Transverse colon (tissue), 4 donors: ENCODE results near the gene CHCHD3. TPM values are rescaled to one million over a fixed set of nuclear protein-coding genes. Genes with fewer than 3 reads are reported as not detected.

ENCODE experiments used
- DNase-seq: peaks from one replicate; pipeline ENCODE4 v3.0.0-alpha.2; 2019
- H3K27ac ChIP-seq, 4 donors: fragments of 200-600 bp; sonication (generic); 2 replicates each; pipeline ENCODE4 v1.5.1; 2016 to 2018; ENCODE audit warnings: inconsistent platforms in 4 of 4
- H3K27me3 ChIP-seq: fragments of 200-600 bp; sonication (generic); 2 replicates; pipeline ENCODE4 v1.5.1; 2017; ENCODE audit warnings: inconsistent platforms
- H3K36me3 ChIP-seq, 4 donors: fragments of 200-600 bp; sonication (generic); 2 replicates each; pipeline ENCODE4 v1.5.1; 2017 to 2019; ENCODE audit warnings: inconsistent platforms in 4 of 4
- H3K4me1 ChIP-seq, 4 donors: fragments of 200-600 bp; sonication (generic); 2 replicates each; pipeline ENCODE4 v1.5.1; 2017 to 2020; ENCODE audit warnings: inconsistent platforms in 4 of 4
- H3K4me3 ChIP-seq, 4 donors: fragments of 200-600 bp; sonication (generic); 1 replicate in 1 of 4; 2 replicates in 3 of 4; pipeline versions ENCODE4 v1.5.1 to v1.6.1; 2017 to 2019; ENCODE audit warnings: inconsistent platforms in 4 of 4
- H3K9me3 ChIP-seq, 2 donors: fragments of 200-600 bp; sonication (generic); 2 replicates each; pipeline ENCODE4 v1.5.1; 2017 to 2019; ENCODE audit warnings: inconsistent platforms in 2 of 2
- EP300 ChIP-seq: sonication (generic); formaldehyde crosslinking; IDR thresholded peaks from one replicate; pipeline ENCODE4 v1.6.1; 2017; ENCODE audit warnings: antibody characterized with exemption, low read depth
- POLR2A ChIP-seq: fragments of 450-650 bp; IDR thresholded peaks from one replicate; pipeline ENCODE4 v1.6.1; 2016; ENCODE audit warnings: antibody characterized with exemption, mild to moderate bottlenecking, moderate library complexity
- POLR2AphosphoS5 ChIP-seq, 3 donors: sonication (generic); formaldehyde crosslinking; IDR thresholded peaks; one replicate each; pipeline ENCODE4 v1.6.1; 2016; ENCODE audit warnings: antibody characterized with exemption in 3 of 3
- WGBS, 2 donors: methylation state at CpG; one replicate each; pipeline ENCODE4 v1.1.5; 2018; ENCODE audit warnings: low coverage in 1 of 2; 5-methylcytosine and 5-hydroxymethylcytosine counted together
- in situ Hi-C, 4 donors: fragments of 200-750 bp; cut with MboI; loops; one replicate each; pipeline versions ENCODE4 v1.15.0 to v1.15.1; 2017; ENCODE audit warnings: low sequenced_read_pairs in 3 of 4, low pct_ligation_motif_present in 1 of 4, low pct_unique_long_range_greater_than_20kb in 1 of 4
- intact Hi-C: fragments of 100-400 bp; cut with DNase I; formaldehyde crosslinking; loops from one replicate; pipeline ENCODE4 v1.15.1; 2023; ENCODE audit warnings: low total_unique reads
- total RNA-seq, 4 donors: library from RNA; depleted of rRNA; stranded (reverse); fragments of >200 nt; gene quantifications; one replicate each; pipeline ENCODE4 v1.1.0, GENCODE V29; 2016
- TF ChIP-seq, protein P1 (sequence below), 5 experiments: fragments of 200-600 bp in 3 of 5; fragments of 450-650 bp in 2 of 5; sonication (generic) in 3 of 5; IDR thresholded peaks; 1 replicate in 2 of 5; 2 replicates in 3 of 5; pipeline ENCODE4 v1.5.1; 2016 to 2017; ENCODE audit warnings: antibody characterized with exemption in 5 of 5, inconsistent platforms in 3 of 5, mild to moderate bottlenecking in 2 of 5, moderate library complexity in 1 of 5

The CHCHD3 gene
- total RNA-seq, 4 donors from 2014 or later = 49.4 to 78.1 (median 52.9) TPM

GRCh38 chr7:132944774-132945173, 137.1 kb downstream of the CHCHD3 start:
- in situ Hi-C loops = no loop called here
- Histone ChIP-seq H3K27me3 (no peaks in the 10 kb centered on the region), H3K4me3 (no peak overlapping the region), H3K9me3 (no peaks in the 10 kb centered on the region), H3K27ac (no peak overlapping the region), H3K36me3 (no peaks in the 10 kb centered on the region), H3K4me1 (no peaks in the 10 kb centered on the region)
- TF ChIP-seq POLR2A (no peak), POLR2AphosphoS5 (IDR thresholded peaks at IDR 0.05) (no peak), EP300 (no peak)
- TF ChIP-seq, protein P1, sequence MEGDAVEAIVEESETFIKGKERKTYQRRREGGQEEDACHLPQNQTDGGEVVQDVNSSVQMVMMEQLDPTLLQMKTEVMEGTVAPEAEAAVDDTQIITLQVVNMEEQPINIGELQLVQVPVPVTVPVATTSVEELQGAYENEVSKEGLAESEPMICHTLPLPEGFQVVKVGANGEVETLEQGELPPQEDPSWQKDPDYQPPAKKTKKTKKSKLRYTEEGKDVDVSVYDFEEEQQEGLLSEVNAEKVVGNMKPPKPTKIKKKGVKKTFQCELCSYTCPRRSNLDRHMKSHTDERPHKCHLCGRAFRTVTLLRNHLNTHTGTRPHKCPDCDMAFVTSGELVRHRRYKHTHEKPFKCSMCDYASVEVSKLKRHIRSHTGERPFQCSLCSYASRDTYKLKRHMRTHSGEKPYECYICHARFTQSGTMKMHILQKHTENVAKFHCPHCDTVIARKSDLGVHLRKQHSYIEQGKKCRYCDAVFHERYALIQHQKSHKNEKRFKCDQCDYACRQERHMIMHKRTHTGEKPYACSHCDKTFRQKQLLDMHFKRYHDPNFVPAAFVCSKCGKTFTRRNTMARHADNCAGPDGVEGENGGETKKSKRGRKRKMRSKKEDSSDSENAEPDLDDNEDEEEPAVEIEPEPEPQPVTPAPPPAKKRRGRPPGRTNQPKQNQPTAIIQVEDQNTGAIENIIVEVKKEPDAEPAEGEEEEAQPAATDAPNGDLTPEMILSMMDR (IDR thresholded peaks at IDR 0.05) = no peak
- 58 to 61% methylated on average over 3 of the region's 3 CpGs for WGBS, 2 donors
- DNase-seq = no peak
- intact Hi-C loops = no loop called here

DNA sequence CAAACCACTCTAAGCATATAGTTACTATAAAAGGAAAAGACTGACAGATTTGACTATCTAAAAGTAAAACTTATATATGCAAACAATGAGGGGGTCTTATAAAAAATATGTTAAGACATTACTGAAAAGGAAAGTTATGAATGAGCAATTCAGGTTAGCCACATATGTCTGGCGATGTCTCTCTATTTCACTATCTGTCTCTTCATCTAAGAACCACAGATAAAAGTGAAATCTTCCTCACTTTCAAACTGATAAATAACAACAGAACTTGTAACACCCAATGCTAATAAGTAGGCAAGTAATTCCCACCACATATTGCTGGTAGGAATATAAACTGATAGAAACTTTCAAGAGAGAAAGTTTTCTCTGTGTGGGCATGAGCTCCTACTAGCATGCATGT, 138.2 kb downstream of the CHCHD3 start:
- Histone ChIP-seq H3K27me3 (no peaks in the 10 kb centered on the region), H3K4me1 (no peaks in the 10 kb centered on the region), H3K9me3 (no peaks in the 10 kb centered on the region), H3K27ac (no peak overlapping the region), H3K4me3 (no peak overlapping the region), H3K36me3 (no peaks in the 10 kb centered on the region)
- 57 to 76% methylated on average over 1 of the region's 1 CpG for WGBS, 2 donors
- TF ChIP-seq EP300 (no peak), POLR2AphosphoS5 (IDR thresholded peaks at IDR 0.05) (no peak), POLR2A (no peak)
- TF ChIP-seq, protein P1 (IDR thresholded peaks at IDR 0.05) = no peak
- intact Hi-C loops (no loop called here), in situ Hi-C loops (no loop called here)
- DNase-seq = no peak

- TF ChIP-seq POLR2AphosphoS5 (IDR thresholded peaks at IDR 0.05) = no peak
- no peak for TF ChIP-seq EP300
- TF ChIP-seq, protein P1 (IDR thresholded peaks at IDR 0.05) = no peak
- Histone ChIP-seq H3K36me3 (no peaks in the 10 kb centered on the region), H3K27me3 (no peaks in the 10 kb centered on the region), H3K4me3 (no peak overlapping the region), H3K4me1 (no peaks in the 10 kb centered on the region), H3K9me3 (no peaks in the 10 kb centered on the region), H3K27ac (no peak overlapping the region)
- no peak for DNase-seq
- 68 to 100% methylated on average over 1 of the region's 1 CpG for WGBS, 2 donors
- intact Hi-C loops (no loop called here), in situ Hi-C loops (no loop called here)
These were observed 139.2 kb downstream of the CHCHD3 start for GRCh38 chr7:132942701-132943100.

DNA sequence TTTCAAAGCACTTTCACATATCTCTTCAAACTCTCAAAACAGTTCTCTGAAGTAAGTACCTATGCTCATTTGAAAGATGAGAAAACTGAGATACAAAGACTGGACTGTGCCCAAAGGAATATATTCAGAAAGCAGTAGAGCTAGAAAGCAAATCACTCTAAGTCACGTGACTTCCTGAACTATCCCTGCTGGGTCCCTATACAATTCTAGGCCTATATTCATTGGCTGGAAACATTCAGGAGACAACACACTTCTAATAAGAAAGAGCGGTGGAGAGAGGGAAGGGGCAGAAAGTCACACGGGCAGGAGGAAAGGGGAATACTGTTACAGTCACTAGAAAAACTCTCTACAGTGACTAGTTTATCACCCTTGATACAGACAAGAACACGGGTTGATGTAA, 140.0 kb downstream of the CHCHD3 start:
- Histone ChIP-seq H3K27me3 (no peaks in the 10 kb centered on the region), H3K4me1 (no peaks in the 10 kb centered on the region), H3K4me3 (no peak overlapping the region), H3K9me3 (no peaks in the 10 kb centered on the region), H3K36me3 (no peaks in the 10 kb centered on the region), H3K27ac (no peak overlapping the region)
- TF ChIP-seq POLR2A (no peak), EP300 (no peak), POLR2AphosphoS5 (IDR thresholded peaks at IDR 0.05) (no peak)
- TF ChIP-seq, protein P1 (IDR thresholded peaks at IDR 0.05) = no peak
- intact Hi-C loops (no loop called here), in situ Hi-C loops (no loop called here)
- 89 to 93% methylated on average over 4 of the region's 4 CpGs for WGBS, 2 donors
- no peak for DNase-seq
